ENCODE measurements around the gene TMEM33. TPM values are rescaled to one million over a fixed set of nuclear protein-coding genes. Genes with fewer than 3 reads are reported as not detected.

The TMEM33 gene
- total and polyA plus RNA-seq, 8 donors, result 29.8 to 87.7 (median 32.0) TPM

- Histone ChIP-seq H3K4me3 (peak overlapping the region; percentile 74 to 96), H3K9me3 (no peaks in the 10 kb centered on the region), H3K27ac (peak overlapping the region; percentile 40 to 92), H3K27me3 (no peaks in the 10 kb centered on the region), H3K36me3 (peaks cover 0 to 6% of the 10 kb centered on the region in 2 donors), H3K4me1 (peaks cover 0 to 39% of the 10 kb centered on the region in 2 donors)
- ATAC-seq (peak; percentile 19), DNase-seq (no peak)
- intact Hi-C loops (cut with DNase I), result no loop called here
- TF ChIP-seq CTCF (IDR thresholded peaks at IDR 0.05), result no peak
Observed at GRCh38 chr4:41934514-41934900, 722 bp upstream of the TMEM33 start.

- Histone ChIP-seq H3K9me3 (no peaks in the 10 kb centered on the region), H3K4me1 (peaks cover 0 to 42% of the 10 kb centered on the region in 2 donors), H3K27me3 (no peaks in the 10 kb centered on the region), H3K27ac (peak overlapping the region; percentile 40 to 92), H3K36me3 (peaks cover 0 to 17% of the 10 kb centered on the region in 2 donors), H3K4me3 (peak overlapping the region; percentile 74 to 96)
- DNase-seq, result no peak
- TF ChIP-seq CTCF (IDR thresholded peaks at IDR 0.05), result no peak
- intact Hi-C loops (cut with DNase I), result no loop called here
- peak; percentile 15 for ATAC-seq
Observed at GRCh38 chr4:41935652-41936021, 408 bp downstream of the TMEM33 start.

- Histone ChIP-seq H3K27me3 (no peaks in the 10 kb centered on the region), H3K9me3 (no peaks in the 10 kb centered on the region), H3K36me3 (peaks cover 0 to 36% of the 10 kb centered on the region in 2 donors), H3K4me1 (peaks cover 0 to 42% of the 10 kb centered on the region in 2 donors), H3K4me3 (no peak overlapping the region), H3K27ac (peak overlapping the region in 1 of 2 donors; percentile 33)
- intact Hi-C loops (cut with DNase I), result no loop called here
- DNase-seq (no peak), ATAC-seq (no peak)
- no peak for TF ChIP-seq CTCF (IDR thresholded peaks at IDR 0.05)
Observed at GRCh38 chr4:41939016-41939626, 3.9 kb downstream of the TMEM33 start.

GRCh38 chr4:41940834-41941233 lies 5.6 kb downstream of the TMEM33 start:
- ATAC-seq, result no peak
- H3K4me1 ChIP-seq, result peaks cover 0 to 39% of the 10 kb centered on the region in 2 donors
- peaks cover 0 to 53% of the 10 kb centered on the region in 2 donors for H3K36me3 ChIP-seq
- TF ChIP-seq CTCF (IDR thresholded peaks at IDR 0.05), result no peak
- no peaks in the 10 kb centered on the region for H3K9me3 ChIP-seq
- intact Hi-C loops (cut with DNase I), result no loop called here
- H3K27ac ChIP-seq, result no peak overlapping the region
- H3K27me3 ChIP-seq, result no peaks in the 10 kb centered on the region
- H3K4me3 ChIP-seq, result no peak overlapping the region
- DNase-seq, result no peak

GRCh38 chr4:41943506-41943905 lies 8.3 kb downstream of the TMEM33 start:
- Histone ChIP-seq H3K4me1 (peaks cover 0 to 12% of the 10 kb centered on the region in 2 donors), H3K36me3 (peaks cover 0 to 77% of the 10 kb centered on the region in 2 donors), H3K27me3 (no peaks in the 10 kb centered on the region), H3K4me3 (no peak overlapping the region), H3K9me3 (no peaks in the 10 kb centered on the region), H3K27ac (no peak overlapping the region)
- intact Hi-C loops (cut with DNase I), result no loop called here
- no peak for TF ChIP-seq CTCF (IDR thresholded peaks at IDR 0.05)
- DNase-seq, result peak in 2 of 4 donors; percentile 15 to 38
- ATAC-seq, result no peak

All from left lung (tissue), 10 donors.